ENCODE data around the gene ENTR1.

Gene ENTR1

GRCh38 chr9:136372561-136373299 lies 37.7 kb downstream of the ENTR1 start:
- DNase-seq, result peak; percentile 60

DNA sequence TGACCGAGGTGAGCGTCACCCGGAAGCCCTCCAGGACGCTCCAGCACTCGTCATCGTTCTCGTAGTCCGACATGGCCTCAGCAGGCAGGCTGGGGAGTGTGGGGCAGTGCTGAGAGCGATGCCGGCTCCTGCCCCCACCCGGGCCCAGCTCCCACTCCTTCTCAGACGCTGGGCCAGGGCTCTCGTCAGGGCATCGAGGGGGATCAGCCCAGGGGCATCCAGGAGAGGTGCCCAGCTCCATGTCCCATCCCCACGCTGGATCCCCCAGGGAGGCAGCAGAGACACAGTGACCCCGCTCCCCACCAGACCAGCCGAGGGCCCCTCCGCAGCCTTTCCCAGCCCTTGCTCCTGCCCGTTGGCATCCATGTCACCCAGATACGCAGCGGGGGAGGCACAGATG lies 38.4 kb downstream of the ENTR1 start:
- DNase-seq, result no peak

GRCh38 chr9:136371533-136371880 lies 38.9 kb downstream of the ENTR1 start:
- no peak for DNase-seq

GRCh38 chr9:136370687-136371532 lies 39.5 kb downstream of the ENTR1 start:
- DNase-seq, result no peak

DNA sequence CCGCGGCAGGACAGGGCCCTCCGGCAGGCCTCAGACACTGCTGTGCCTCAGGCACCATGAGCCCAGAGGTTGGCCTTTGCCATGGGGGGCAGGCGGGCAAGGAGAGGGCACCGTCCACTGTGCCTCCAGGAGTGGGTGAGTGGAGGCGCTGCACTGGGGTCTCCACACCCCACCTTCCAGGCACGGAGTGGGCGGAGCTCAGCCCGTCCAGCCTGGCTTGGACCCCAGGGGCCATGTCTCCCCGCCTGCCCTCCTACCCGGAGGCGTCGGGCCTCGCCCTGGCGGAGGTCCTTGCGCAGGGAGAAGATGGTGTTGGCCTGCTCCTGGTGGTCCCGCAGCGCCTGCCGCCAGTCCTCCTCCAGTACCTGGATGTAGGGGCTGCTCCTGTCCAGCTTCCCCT lies 40.4 kb downstream of the ENTR1 start:
- no peak for DNase-seq

DNA sequence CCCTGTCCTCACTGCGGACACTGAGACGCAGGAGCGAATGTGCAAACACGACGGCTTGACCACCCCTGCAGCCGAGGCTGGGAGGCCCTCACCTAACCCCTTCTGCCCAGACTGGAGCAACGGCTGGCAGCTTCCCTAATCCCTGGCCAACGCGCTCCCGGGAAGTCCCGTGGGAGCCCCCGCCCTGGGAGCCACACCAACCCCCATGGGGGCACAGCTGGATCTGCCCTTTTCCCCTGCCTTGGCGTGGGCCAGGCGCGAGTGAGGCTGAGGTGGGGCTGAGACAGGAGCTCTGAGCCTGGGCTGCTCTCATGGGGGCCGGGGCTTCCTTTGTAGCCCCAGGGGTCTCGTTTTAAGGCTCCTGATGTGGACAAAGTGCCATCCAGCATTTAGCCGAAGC lies 42.2 kb downstream of the ENTR1 start:
- DNase-seq, result no peak

- DNase-seq, result no peak
Observed at GRCh38 chr9:136367296-136368145, 42.9 kb downstream of the ENTR1 start.

DNA sequence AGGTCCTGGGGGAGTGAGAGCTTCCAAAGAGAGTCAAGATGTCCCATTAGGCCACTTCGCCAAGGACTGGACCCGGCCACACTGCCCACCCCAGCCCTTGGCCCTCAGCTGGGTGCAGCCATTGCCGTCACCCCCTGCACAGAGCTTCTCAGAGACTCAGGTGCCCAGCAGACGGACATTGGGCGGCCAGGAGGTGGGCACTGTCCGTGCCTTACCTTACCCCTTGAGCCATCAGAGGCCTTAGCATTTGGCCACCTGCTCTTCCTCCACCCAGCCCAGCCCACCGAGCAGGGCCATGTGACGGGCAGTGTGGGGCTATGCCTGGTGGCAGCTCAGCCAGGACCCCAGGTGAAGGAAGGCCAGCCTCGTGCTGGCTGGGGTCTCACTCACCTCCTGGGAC lies 43.6 kb downstream of the ENTR1 start:
- no peak for DNase-seq

- DNase-seq, result no peak
Observed at GRCh38 chr9:136365775-136366222, 44.6 kb downstream of the ENTR1 start.

DNA sequence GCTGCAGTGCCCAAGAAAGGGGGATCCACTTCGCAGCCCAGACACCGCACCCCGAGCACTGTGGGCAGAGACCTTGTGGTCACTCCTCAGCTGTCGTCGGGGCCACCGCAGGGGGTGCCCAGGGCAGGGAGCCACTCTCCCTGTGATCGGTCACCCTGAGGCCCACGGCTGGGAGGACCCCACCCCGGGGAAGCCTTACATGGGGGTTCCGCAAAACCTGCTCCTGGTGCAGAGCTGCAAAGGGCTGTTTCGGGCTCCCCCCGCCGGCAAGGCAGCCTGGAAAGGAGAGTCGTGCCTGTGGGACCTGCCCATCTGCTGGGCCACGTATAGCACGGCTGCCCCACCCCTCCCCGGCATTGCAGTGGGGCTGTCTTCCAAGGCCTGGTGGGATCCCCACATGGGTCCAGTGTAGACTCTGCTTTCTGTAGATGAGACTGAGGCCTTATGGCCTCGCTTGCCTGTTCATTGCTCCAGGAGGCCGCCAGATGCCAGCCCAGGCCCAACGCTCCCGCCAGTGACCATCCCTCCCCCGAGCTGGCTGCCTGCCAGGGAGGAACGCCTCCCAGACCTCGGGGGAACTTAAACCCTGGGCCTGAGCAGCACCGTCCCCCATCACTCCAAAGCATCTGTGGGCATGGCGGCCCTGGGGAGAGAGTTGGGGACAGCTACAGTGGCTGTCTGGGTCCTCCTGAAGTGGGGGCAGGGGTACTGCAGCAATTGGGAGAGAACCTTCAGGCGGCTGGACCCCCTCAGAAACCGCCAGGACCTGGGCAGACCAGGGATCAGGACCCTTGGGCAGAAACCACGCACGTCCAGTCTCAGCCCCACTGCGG lies 45.3 kb downstream of the ENTR1 start:
- no peak for DNase-seq

GRCh38 chr9:136363949-136364748 lies 46.3 kb downstream of the ENTR1 start:
- no peak for DNase-seq

DNA sequence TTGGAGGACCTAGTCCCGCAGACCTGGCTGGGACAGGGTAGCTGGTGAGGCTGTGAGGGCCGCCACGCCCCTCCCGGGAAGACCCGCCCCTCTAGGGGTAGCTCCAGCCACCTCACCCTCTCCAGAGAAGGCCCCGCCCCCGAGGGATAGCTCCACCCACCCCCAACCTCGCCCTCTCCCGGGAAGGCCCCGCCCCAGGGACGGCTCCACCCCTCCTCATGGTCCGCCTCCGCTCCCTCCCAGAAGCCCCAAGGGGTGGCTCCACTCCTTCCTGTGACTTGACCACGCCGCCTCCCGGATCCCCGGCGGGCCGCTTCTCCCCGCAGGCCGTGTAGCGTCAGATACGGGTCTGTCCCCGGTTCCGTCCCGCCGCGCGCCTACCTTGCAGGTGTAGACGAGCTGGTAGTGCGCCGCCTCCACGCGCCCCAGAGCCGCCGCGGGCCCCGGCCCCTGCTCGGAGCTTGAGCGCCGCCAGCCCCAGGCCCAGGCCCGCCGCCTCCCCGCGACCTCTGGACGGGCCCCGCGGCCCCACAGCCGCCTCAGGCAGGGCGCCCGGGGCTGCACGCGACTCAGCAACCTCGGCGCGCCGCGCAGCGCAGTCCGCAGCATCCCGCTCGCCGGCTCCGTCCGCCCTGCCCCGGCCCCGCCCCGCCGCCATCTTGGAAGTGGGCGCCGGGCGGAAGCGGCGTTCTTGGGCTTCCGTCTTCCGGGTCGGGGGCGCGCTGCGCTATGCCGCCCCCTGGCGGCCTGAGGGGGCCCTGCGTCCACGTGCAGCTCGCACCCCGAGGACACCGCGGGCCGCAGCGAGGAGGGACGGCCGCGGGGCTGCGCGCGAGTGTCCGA lies 47.1 kb downstream of the ENTR1 start, which contains the start of gene DNLZ:
Gene DNLZ, minus strand, starts transcription at position 639 of the 843 bp plus-strand sequence. Its CDS starts 30 bp downstream, at position 609.
- peak; percentile 82 for DNase-seq

DNA sequence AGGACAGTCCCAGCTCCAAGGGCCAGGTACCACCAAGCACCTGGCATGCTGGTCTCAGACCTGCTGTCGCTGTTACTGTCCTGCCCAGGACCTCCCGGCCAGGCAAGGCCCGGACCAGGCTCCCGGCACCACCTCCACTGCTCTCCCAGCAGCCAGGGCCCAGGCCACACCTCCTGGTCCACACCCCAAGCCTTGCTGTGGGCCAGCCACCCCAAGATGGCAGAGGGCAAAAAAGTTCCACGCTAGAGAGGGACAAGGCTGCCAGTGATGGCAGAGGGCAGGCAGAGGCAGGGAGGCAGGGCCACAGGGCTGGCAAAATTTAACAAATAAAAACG lies 48.0 kb downstream of the ENTR1 start:
- no peak for DNase-seq

DNA sequence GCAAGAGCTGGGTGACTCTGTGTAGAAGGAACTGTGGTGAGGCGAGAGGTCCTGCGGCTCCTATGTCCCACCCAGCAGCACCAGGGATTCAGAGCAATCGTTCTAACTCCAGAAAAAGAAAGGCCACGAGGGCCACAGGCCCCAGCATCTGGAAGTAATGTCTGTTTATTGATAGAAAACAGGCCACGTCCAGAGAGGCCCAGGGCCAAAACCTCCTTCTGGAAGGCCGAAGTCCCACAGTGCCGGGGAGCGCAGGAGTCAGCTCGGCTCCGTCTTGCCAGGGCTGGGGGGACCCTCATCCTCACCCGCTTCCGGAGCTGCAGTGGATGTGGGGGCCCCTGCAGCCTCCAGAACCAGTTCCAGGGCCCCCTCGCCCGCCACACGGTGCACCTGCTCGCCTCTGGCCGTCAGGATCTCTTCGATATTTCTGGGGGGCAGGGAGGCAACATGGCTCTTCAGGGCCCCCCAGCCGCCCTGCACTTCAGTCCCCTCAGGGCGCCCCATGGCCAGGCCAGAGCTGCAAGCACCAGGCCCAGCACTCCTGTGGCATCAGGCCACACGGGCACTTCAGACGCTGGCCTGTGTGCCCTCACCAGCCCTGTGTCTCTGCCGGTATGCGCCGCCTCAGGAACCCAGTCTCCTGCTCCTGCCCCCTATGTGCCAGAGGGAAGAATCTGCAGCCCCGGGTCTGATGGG lies 48.5 kb downstream of the ENTR1 start:
- no peak for DNase-seq

- no peak for DNase-seq
Observed at GRCh38 chr9:136361047-136361753, 49.2 kb downstream of the ENTR1 start.

- no peak for DNase-seq
Observed at GRCh38 chr9:136359774-136360718, 50.4 kb downstream of the ENTR1 start.

DNA sequence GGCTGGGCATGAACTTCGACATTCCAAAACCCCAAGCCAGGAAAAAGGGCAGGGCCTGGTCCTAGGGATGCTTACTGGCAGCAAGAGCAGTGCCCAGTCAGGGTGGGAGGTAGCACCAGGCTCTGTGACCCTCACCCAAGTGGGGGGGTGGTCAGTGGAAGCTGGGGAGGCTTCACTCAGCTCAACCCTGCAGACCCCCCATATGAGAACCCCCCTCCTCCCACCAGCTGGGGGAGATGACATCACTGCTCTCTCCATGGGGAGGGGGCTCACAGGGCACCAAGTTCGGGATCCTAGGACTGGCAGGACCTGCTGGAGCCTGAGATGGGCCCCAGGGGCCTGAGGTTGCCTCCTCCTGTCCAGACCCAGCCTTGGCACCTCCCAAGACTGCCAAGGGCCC lies 51.5 kb downstream of the ENTR1 start:
- DNase-seq, result no peak

DNA sequence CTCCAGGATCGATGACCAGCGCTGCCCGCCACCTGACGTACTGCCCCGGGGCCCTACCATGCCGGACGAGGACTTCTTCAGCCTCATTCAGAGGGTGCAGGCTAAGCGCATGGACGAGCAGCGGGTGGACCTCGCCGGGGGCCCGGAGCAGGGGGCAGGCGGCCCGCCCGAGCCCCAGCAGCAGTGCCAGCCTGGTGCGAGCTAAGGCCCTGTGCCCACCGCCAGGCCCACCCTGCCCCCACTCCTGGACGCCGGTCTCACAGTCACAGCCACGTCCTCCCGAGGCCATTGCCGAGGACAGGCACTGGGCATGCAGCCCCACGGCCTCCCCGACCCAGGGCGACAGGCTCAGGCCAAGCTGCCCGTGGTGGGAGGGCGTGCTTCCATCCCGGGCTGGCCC lies 52.4 kb downstream of the ENTR1 start:
- no peak for DNase-seq

Data from NCI-H1694 (cell line).